Large intestine (tissue), 3 donors: ENCODE data around the gene ABCB1. TPM values are rescaled to one million over a fixed set of nuclear protein-coding genes. Genes with fewer than 3 reads are reported as not detected.

Experiments
- DNase-seq, 2 donors: peaks; one replicate each; pipeline versions ENCODE4 v3.0.0 to v3.0.0-alpha.2; 2013
- H3K27ac ChIP-seq: one replicate; pipeline ENCODE4 v1.5.1; 2013; ENCODE audit warnings: low read length
- H3K27me3 ChIP-seq: 2 replicates; pipeline ENCODE4 v1.6.1; 2013; ENCODE audit warnings: low read length; ENCODE audit not compliant: control insufficient read depth, insufficient read depth
- H3K36me3 ChIP-seq: 2 replicates; pipeline ENCODE4 v1.6.1; 2013; ENCODE audit warnings: low read length; ENCODE audit not compliant: control insufficient read depth, insufficient read depth
- H3K4me1 ChIP-seq: one replicate; pipeline ENCODE4 v1.6.1; 2013; ENCODE audit warnings: low read length; ENCODE audit not compliant: control insufficient read depth, insufficient read depth
- H3K4me3 ChIP-seq: one replicate; pipeline ENCODE4 v1.5.1; 2013; ENCODE audit warnings: low read length
- H3K9me3 ChIP-seq: one replicate; pipeline ENCODE4 v1.6.1; 2013; ENCODE audit warnings: mild to moderate bottlenecking, low read depth, low read length, moderate library complexity; ENCODE audit not compliant: control insufficient read depth
- WGBS: methylation state at CpG from one replicate; pipeline ENCODE4 v1.1.5; 2013; ENCODE audit warnings: low lambda C conversion rate; ENCODE audit not compliant: insufficient coverage; 5-methylcytosine and 5-hydroxymethylcytosine counted together
- polyA plus RNA-seq: library from polyadenylated mRNA; unstranded; fragments of 120-200 nt; gene quantifications from one replicate; pipeline ENCODE4 v1.2.1, GENCODE V29; 2013

ABCB1 gene
- polyA plus RNA-seq, 1 donor, result 7.0 TPM

- Histone ChIP-seq H3K36me3 (peaks cover 10% of the 10 kb centered on the region), H3K4me1 (no peaks in the 10 kb centered on the region), H3K9me3 (no peaks in the 10 kb centered on the region), H3K27me3 (no peaks in the 10 kb centered on the region), H3K27ac (no peak overlapping the region), H3K4me3 (no peak overlapping the region)
- no peak for DNase-seq
- no CpG with 5 or more reads among the region's 3 CpGs for WGBS
Measured at GRCh38 chr7:87517891-87518290, 82.8 kb downstream of the ABCB1 start.

GRCh38 chr7:87517136-87517815 is 83.4 kb downstream of the ABCB1 start:
- 70% methylated on average over 2 of the region's 3 CpGs for WGBS
- H3K27me3 ChIP-seq, result no peaks in the 10 kb centered on the region
- no peak overlapping the region for H3K4me3 ChIP-seq
- DNase-seq, result no peak
- H3K9me3 ChIP-seq, result no peaks in the 10 kb centered on the region
- no peaks in the 10 kb centered on the region for H3K4me1 ChIP-seq
- H3K27ac ChIP-seq, result no peak overlapping the region
- peaks cover 10% of the 10 kb centered on the region for H3K36me3 ChIP-seq

- peaks cover 9% of the 10 kb centered on the region for H3K36me3 ChIP-seq
- no peak for DNase-seq
- no peaks in the 10 kb centered on the region for H3K9me3 ChIP-seq
- H3K4me1 ChIP-seq, result no peaks in the 10 kb centered on the region
- no peak overlapping the region for H3K4me3 ChIP-seq
- H3K27ac ChIP-seq, result no peak overlapping the region
- WGBS, result 100% methylated on average over 1 of the region's 5 CpGs
- H3K27me3 ChIP-seq, result no peaks in the 10 kb centered on the region
Measured at GRCh38 chr7:87513735-87514335, 86.8 kb downstream of the ABCB1 start.

GRCh38 chr7:87512906-87513305 is 87.8 kb downstream of the ABCB1 start:
- Histone ChIP-seq H3K4me3 (no peak overlapping the region), H3K27ac (no peak overlapping the region), H3K36me3 (peaks cover 14% of the 10 kb centered on the region), H3K4me1 (no peaks in the 10 kb centered on the region), H3K27me3 (no peaks in the 10 kb centered on the region), H3K9me3 (no peaks in the 10 kb centered on the region)
- WGBS, result no CpG with 5 or more reads among the region's 4 CpGs
- no peak for DNase-seq

- H3K9me3 ChIP-seq, result no peaks in the 10 kb centered on the region
- no peak overlapping the region for H3K4me3 ChIP-seq
- no CpG with 5 or more reads among the region's 1 CpG for WGBS
- H3K4me1 ChIP-seq, result no peaks in the 10 kb centered on the region
- no peak for DNase-seq
- H3K27me3 ChIP-seq, result no peaks in the 10 kb centered on the region
- peaks cover 19% of the 10 kb centered on the region for H3K36me3 ChIP-seq
- no peak overlapping the region for H3K27ac ChIP-seq
Measured at GRCh38 chr7:87511510-87511909, 89.2 kb downstream of the ABCB1 start.

- WGBS, result no CpG with 5 or more reads among the region's 1 CpG
- Histone ChIP-seq H3K36me3 (peaks cover 19% of the 10 kb centered on the region), H3K27ac (no peak overlapping the region), H3K27me3 (no peaks in the 10 kb centered on the region), H3K4me3 (no peak overlapping the region), H3K4me1 (no peaks in the 10 kb centered on the region), H3K9me3 (no peaks in the 10 kb centered on the region)
- peak in 1 of 2 donors; percentile 16 for DNase-seq
Measured at GRCh38 chr7:87510411-87510875, 90.2 kb downstream of the ABCB1 start.

- Histone ChIP-seq H3K9me3 (no peaks in the 10 kb centered on the region), H3K4me1 (no peaks in the 10 kb centered on the region), H3K27me3 (no peaks in the 10 kb centered on the region), H3K27ac (no peak overlapping the region), H3K36me3 (peaks cover 17% of the 10 kb centered on the region), H3K4me3 (no peak overlapping the region)
- DNase-seq, result no peak
- WGBS, result no CpG with 5 or more reads among the region's 3 CpGs
Measured at GRCh38 chr7:87507446-87507845, 93.2 kb downstream of the ABCB1 start.

- no peaks in the 10 kb centered on the region for H3K9me3 ChIP-seq
- DNase-seq, result no peak
- no peaks in the 10 kb centered on the region for H3K4me1 ChIP-seq
- H3K4me3 ChIP-seq, result no peak overlapping the region
- no peak overlapping the region for H3K27ac ChIP-seq
- WGBS, result no CpG with 5 or more reads among the region's 3 CpGs
- peaks cover 17% of the 10 kb centered on the region for H3K36me3 ChIP-seq
- no peaks in the 10 kb centered on the region for H3K27me3 ChIP-seq
Measured at GRCh38 chr7:87506246-87507180, 94.2 kb downstream of the ABCB1 start.

GRCh38 chr7:87505557-87506245 is 95.0 kb downstream of the ABCB1 start:
- Histone ChIP-seq H3K36me3 (peaks cover 17% of the 10 kb centered on the region), H3K27me3 (no peaks in the 10 kb centered on the region), H3K9me3 (no peaks in the 10 kb centered on the region), H3K4me1 (no peaks in the 10 kb centered on the region), H3K4me3 (no peak overlapping the region), H3K27ac (no peak overlapping the region)
- DNase-seq, result no peak
- 75% methylated on average over 1 of the region's 5 CpGs for WGBS

GRCh38 chr7:87505122-87505521 is 95.6 kb downstream of the ABCB1 start:
- Histone ChIP-seq H3K27ac (no peak overlapping the region), H3K27me3 (no peaks in the 10 kb centered on the region), H3K36me3 (peaks cover 14% of the 10 kb centered on the region), H3K4me1 (no peaks in the 10 kb centered on the region), H3K9me3 (no peaks in the 10 kb centered on the region), H3K4me3 (no peak overlapping the region)
- WGBS, result no CpG with 5 or more reads among the region's 5 CpGs
- DNase-seq, result no peak
